ENCODE results near the gene RNMT.
A peak's percentile ranks its signal among the peaks of the same experiment; 100 is the strongest.

Gene RNMT

GRCh38 chr18:13799396-13799795 lies 72.9 kb downstream of the RNMT start:
- H3K27me3 ChIP-seq (ENCODE audit: control insufficient read depth, insufficient read depth, low read length), result no peaks in the 10 kb centered on the region
- H2AFZ ChIP-seq, result no peak overlapping the region
- no peak for TF ChIP-seq CTCF (IDR thresholded peaks at IDR 0.05)
- H3K79me2 ChIP-seq, result no peaks in the 10 kb centered on the region
- H3K27ac ChIP-seq, result no peak overlapping the region
- no peaks in the 10 kb centered on the region for H3K4me1 ChIP-seq
- no peak overlapping the region for H3K4me3 ChIP-seq (ENCODE audit: low read depth, low read length)
- H3K9ac ChIP-seq, result no peak overlapping the region
- H3K4me2 ChIP-seq (ENCODE audit: low read length), result no peak overlapping the region
- H3K9me3 ChIP-seq (ENCODE audit: control insufficient read depth, low read length), result no peaks in the 10 kb centered on the region
- H3K36me3 ChIP-seq (ENCODE audit: control insufficient read depth, insufficient read depth, low read length), result no peaks in the 10 kb centered on the region

GRCh38 chr18:13800505-13801259 lies 74.2 kb downstream of the RNMT start:
- TF ChIP-seq CTCF (IDR thresholded peaks at IDR 0.05), result peak; percentile 49
- H3K4me3 ChIP-seq (ENCODE audit: low read depth, low read length), result no peak overlapping the region
- H2AFZ ChIP-seq, result peak overlapping the region; percentile 77
- H3K9me3 ChIP-seq (ENCODE audit: control insufficient read depth, low read length), result no peaks in the 10 kb centered on the region
- peak overlapping the region; percentile 43 for H3K4me2 ChIP-seq (ENCODE audit: low read length)
- no peaks in the 10 kb centered on the region for H3K4me1 ChIP-seq
- H3K79me2 ChIP-seq, result no peaks in the 10 kb centered on the region
- H3K9ac ChIP-seq, result no peak overlapping the region
- H3K27ac ChIP-seq, result no peak overlapping the region
- H3K27me3 ChIP-seq (ENCODE audit: control insufficient read depth, insufficient read depth, low read length), result no peaks in the 10 kb centered on the region
- no peaks in the 10 kb centered on the region for H3K36me3 ChIP-seq (ENCODE audit: control insufficient read depth, insufficient read depth, low read length)

- H3K4me3 ChIP-seq (ENCODE audit: low read depth, low read length), result no peak overlapping the region
- H3K79me2 ChIP-seq, result no peaks in the 10 kb centered on the region
- TF ChIP-seq CTCF (IDR thresholded peaks at IDR 0.05), result no peak
- no peaks in the 10 kb centered on the region for H3K36me3 ChIP-seq (ENCODE audit: control insufficient read depth, insufficient read depth, low read length)
- H3K27ac ChIP-seq, result no peak overlapping the region
- peak overlapping the region; percentile 77 for H2AFZ ChIP-seq
- no peaks in the 10 kb centered on the region for H3K27me3 ChIP-seq (ENCODE audit: control insufficient read depth, insufficient read depth, low read length)
- no peak overlapping the region for H3K9ac ChIP-seq
- H3K4me1 ChIP-seq, result no peaks in the 10 kb centered on the region
- H3K9me3 ChIP-seq (ENCODE audit: control insufficient read depth, low read length), result no peaks in the 10 kb centered on the region
- peak overlapping the region; percentile 43 for H3K4me2 ChIP-seq (ENCODE audit: low read length)
These were observed 74.8 kb downstream of the RNMT start for GRCh38 chr18:13801260-13801601.

GRCh38 chr18:13804305-13804704 lies 77.8 kb downstream of the RNMT start:
- Histone ChIP-seq H3K79me2 (no peaks in the 10 kb centered on the region), H3K27me3 (ENCODE audit: control insufficient read depth, insufficient read depth, low read length) (no peaks in the 10 kb centered on the region), H3K4me2 (ENCODE audit: low read length) (no peak overlapping the region), H3K9me3 (ENCODE audit: control insufficient read depth, low read length) (no peaks in the 10 kb centered on the region), H3K27ac (no peak overlapping the region), H2AFZ (no peak overlapping the region), H3K36me3 (ENCODE audit: control insufficient read depth, insufficient read depth, low read length) (no peaks in the 10 kb centered on the region), H3K4me3 (ENCODE audit: low read depth, low read length) (no peak overlapping the region), H3K9ac (no peak overlapping the region), H3K4me1 (no peaks in the 10 kb centered on the region)
- no peak for TF ChIP-seq CTCF (IDR thresholded peaks at IDR 0.05)
